PFSK-1 (cell line): ENCODE measurements around the gene PGBD4.

ENCODE experiments used
- FOXP2 ChIP-seq: optimal IDR thresholded peaks from 2 replicates; pipeline ENCODE3; 2011; ENCODE audit warnings: borderline replicate concordance, control low read depth, inconsistent platforms; ENCODE audit not compliant: insufficient read depth; ENCODE audit errors: extremely low read length, extremely low read depth
- POLR2AphosphoS5 ChIP-seq: IDR thresholded peaks from 2 replicates; pipeline ENCODE4 v1.6.1; 2012; ENCODE audit warnings: low read depth, mild to moderate bottlenecking, control low read depth, low read length, moderate library complexity
- REST ChIP-seq, 2 experiments: IDR thresholded peaks; 2 replicates each; pipeline versions ENCODE4 v1.6.1 to v1.8.0; 2011 to 2012; ENCODE audit warnings: low read depth in 2 of 2, low read length in 2 of 2, control low read depth in 1 of 2, inconsistent platforms in 1 of 2, mild to moderate bottlenecking in 1 of 2, moderate library complexity in 1 of 2; ENCODE audit not compliant: insufficient read depth in 1 of 2
- SIN3A ChIP-seq: IDR thresholded peaks from 2 replicates; pipeline ENCODE4 v1.6.1; 2012; ENCODE audit warnings: mild to moderate bottlenecking, low read length, moderate library complexity, borderline replicate concordance; ENCODE audit not compliant: insufficient read depth
- TAF1 ChIP-seq: IDR thresholded peaks from 2 replicates; pipeline ENCODE4 v1.6.1; 2012; ENCODE audit warnings: low read length, control low read depth, borderline replicate concordance; ENCODE audit not compliant: insufficient read depth

Gene PGBD4

GRCh38 chr15:34107315-34107714 lies 5.4 kb downstream of the PGBD4 start:
- no peak for TF ChIP-seq TAF1
- no peak for TF ChIP-seq REST (IDR thresholded peaks at IDR 0.05; ENCODE audit: insufficient read depth in 1 of 2, low read depth in 2 of 2, low read length in 2 of 2)
- no peak for TF ChIP-seq POLR2AphosphoS5
- no peak for TF ChIP-seq SIN3A
- no peak for TF ChIP-seq FOXP2

GRCh38 chr15:34109797-34110663 lies 8.1 kb downstream of the PGBD4 start:
- TF ChIP-seq TAF1 (no peak), FOXP2 (no peak), SIN3A (no peak), POLR2AphosphoS5 (no peak), REST (IDR thresholded peaks at IDR 0.05; ENCODE audit: insufficient read depth in 1 of 2, low read depth in 2 of 2, low read length in 2 of 2) (no peak)

- TF ChIP-seq SIN3A, result no peak
- TF ChIP-seq TAF1, result no peak
- TF ChIP-seq FOXP2, result no peak
- TF ChIP-seq REST (IDR thresholded peaks at IDR 0.05; ENCODE audit: insufficient read depth in 1 of 2, low read depth in 2 of 2, low read length in 2 of 2), result no peak
- no peak for TF ChIP-seq POLR2AphosphoS5
Observed at GRCh38 chr15:34111488-34111887, 9.6 kb downstream of the PGBD4 start.

GRCh38 chr15:34114215-34114614 lies 12.3 kb downstream of the PGBD4 start:
- TF ChIP-seq FOXP2, result no peak

- TF ChIP-seq FOXP2 (no peak), SIN3A (no peak), POLR2AphosphoS5 (no peak), REST (IDR thresholded peaks at IDR 0.05; ENCODE audit: insufficient read depth in 1 of 2, low read depth in 2 of 2, low read length in 2 of 2) (no peak), TAF1 (no peak)
Observed at GRCh38 chr15:34114739-34115138, 12.9 kb downstream of the PGBD4 start.
